HG03095 (cell line): Measurements from ENCODE around the gene IL17RD.

ENCODE experiments used
- ATAC-seq: cut with Tn5 transposase; IDR thresholded peaks from one replicate; pipeline ENCODE4 v1.9.1; 2021; ENCODE audit warnings: moderate library complexity; ENCODE audit not compliant: unreplicated experiment

IL17RD gene

DNA sequence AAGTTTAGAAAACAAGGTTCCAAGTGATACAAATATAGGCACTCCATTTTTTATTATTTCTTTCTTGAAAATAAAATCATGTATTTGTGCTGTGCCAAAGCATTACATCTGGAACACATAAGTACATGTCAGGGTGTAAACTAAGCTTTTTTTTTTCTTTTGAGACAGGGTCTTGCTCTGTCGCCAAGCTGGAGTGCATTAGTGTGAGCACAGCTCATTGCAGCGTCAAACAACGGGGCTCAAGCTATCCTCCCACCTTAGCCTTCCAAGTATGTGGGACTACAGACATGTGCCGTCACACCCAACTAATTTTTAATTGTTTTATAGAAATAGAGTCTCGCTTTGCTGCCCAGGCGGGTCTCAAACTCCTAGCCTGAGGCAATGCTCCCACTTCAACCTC lies 95.7 kb downstream of the IL17RD start:
- no peak for ATAC-seq

DNA sequence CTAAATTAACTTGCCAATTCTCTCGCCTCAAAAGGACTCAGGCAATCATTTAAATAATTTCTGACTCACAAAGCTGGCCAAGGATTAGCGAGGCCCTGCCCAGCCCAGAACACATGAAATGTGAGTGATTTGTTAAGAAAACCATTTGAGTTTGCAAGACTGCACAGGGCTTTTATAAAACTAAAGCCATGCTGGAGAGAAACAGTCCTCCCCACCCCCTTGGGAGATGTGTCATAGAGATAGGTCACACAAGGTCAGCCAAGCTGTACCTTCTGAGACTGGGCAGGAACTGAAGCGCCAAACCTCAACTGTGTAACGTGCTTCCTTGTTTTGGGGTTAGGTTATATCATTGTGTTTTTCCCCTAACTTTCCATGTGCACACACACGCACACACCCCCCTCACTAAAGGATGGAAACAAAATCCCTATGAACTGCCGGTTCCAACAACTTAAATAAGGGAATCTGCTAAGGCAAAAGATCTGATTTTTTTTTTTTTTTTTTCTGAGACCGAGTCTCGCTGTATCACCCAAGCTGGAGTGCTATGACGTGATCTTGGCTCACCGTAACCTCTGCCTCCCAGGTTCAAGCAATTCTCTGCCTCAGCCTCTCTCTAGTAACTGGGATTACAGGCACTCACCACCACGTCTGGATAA lies 96.6 kb downstream of the IL17RD start:
- peak; percentile 99 for ATAC-seq

DNA sequence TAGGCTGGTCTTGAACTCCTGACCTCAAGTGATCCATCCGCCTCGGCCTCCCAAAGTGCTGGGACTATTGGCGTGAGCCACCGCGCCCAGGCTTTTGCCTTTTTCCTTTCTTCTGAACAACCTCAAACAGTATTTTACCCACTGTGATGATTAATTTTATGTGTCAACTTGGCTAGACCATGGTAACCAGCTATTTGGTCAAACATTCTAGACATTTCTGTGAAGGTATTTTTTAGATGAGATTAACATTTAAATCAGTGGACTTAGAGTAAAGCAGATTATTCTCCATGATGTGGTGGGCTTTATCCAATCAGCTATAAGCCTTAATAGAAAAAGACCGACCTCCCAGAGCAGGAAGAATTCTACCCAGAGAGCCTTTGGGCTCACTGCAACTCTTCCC lies 98.7 kb downstream of the IL17RD start:
- no peak for ATAC-seq

DNA sequence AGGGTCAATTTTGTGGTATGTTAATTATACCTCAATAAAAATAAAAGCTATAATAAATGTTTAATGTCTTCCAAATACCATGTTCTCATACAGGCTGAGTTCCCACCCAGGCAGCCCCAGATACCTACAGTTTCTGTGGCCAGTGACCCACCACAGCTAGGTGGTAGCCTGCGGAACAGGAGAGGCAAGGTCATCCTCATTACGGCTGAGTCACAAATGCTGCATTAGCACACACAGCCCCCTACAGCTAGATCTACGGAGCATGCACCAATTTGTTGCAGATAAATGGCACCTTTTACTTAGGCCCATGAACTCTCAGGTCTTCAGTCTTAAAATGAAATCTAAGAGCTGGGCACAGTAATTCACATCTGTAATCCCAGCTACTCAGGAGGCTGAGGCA lies 99.6 kb downstream of the IL17RD start:
- no peak for ATAC-seq

DNA sequence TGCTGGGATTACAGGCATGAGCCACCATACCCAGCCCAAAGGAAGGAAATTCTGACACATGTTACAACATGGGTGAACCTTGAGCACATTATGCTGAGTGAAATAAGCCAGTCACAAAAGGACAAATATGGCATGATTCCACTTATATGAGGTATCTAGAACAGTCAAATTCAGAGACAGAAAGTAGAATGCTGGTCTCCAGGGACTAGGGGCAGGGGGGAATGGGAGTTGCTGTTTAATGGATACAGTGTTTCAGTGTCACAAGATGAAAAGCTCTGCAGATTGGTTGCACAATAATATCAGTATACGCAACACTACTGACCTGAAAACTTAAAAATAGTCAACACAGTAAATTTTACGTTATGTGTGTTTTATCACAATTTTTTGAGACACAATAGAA lies 100.6 kb downstream of the IL17RD start:
- no peak for ATAC-seq

DNA sequence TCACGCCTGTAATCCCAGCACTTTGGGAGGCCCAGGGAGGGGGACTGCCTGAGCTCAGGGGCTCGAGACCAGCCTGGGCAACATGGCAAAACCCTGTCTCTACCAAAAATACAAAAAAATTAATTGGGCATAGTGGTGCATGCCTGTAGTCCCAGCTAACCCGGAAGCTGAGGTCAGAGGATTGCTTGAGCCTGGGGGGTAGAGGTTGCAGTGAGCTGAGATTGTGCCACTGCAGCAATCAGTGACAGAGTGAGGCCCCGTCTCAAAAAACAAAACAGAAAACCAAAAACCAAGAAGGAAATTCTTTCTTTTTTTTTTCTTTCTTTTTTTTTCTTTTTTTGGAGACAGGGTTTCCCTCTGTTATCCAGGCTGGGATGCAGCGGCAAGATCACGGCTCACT lies 101.2 kb downstream of the IL17RD start:
- no peak for ATAC-seq

DNA sequence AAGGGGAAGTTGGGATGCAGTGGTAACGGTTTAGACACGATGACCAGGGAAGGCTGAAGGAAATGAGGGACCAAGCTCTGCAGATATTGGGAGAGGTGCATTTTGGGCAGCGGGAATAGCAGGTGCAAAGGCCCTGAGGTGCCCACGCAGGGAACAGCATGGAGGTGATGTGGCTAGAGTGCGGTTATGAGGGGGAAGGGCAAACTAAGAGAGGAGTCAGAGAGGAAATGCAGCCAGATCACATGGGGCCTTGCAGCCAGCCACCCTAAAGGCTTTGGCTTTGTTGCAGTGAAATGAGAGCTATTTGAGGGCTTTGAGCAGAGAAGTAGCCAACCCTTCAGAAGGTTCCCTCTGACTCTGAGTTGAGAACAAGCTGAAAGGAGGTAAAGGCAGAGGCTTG lies 102.1 kb downstream of the IL17RD start:
- ATAC-seq, result no peak

DNA sequence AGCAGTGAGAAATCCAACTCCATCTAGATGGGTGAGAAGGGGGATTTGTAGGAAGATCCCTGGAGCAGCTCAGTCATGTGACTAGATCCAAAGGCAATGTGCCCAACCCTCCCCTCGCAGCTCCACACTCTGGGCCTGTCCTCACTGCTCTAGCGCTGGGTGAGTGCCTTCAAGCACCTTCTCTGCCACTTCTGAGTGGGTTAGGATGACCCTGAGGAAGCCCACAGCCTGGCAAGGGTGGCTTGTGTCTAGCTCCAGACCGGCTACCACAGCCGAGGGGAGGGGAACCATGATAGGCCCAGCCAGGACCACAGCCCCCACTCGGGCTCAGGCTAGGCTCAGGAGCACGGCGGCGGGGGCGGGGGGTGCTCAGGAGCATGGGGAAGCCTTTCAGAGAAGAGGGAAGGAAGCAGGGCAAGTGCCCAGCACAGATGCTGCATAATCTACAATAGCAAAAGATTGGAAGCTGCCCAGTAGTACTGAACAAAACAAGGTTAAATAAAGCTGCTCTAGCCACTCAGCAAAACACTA lies 103.0 kb downstream of the IL17RD start:
- ATAC-seq, result no peak

DNA sequence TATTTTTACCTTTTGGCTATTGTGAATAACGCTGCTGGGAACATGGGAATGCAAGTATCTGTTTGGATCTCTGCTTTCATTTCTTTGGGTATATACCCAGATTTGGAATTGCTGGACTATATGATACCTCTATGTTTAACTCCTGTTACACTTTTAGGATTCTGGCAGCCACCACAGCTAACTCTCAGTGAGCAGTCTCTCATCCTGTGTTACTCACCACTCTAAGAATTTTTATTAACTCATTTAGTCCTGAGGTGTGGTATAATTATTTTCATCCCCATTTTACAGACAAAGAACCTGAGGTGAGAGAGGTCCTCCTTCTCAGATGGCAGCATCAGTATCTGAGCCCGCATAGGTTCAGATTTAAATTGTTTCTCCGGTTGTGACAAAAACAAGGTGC lies 103.6 kb downstream of the IL17RD start:
- ATAC-seq, result no peak

DNA sequence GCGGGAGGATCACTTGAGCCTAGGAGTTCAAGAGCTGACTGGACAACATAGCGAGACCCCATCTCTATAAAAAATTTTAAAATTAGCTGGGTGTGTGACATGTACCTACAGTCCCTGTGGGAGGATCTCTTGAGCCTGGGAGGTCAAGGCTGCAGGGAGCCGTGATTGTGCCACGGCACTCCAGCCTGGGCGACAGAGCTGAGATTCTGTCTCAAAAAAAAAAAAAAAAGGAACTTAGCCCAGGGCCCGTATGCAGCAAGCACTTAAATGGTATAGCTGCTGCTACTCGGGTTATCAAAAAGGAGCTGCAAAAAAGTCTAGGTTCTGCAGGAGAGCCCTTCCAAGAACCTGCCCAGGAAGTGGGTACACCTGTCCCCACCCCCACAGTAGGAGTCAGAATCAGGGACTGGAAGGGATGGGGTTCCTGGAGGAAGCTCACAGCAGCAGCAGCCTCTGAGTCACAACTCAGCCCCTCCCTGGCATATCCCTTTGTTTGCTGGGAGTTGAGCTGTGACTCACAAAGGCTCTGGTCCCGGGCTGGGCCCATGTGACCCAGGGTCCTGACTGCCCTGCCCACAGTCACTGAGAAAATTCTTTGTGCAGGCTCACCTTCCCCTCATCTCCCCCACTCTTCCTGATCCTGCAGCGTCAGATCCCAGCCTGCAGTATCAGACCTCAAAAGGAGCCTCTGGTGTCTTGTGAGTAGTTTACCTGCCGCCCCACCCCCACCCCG lies 104.9 kb downstream of the IL17RD start, which contains the start of gene SPATA12:
TSS of gene SPATA12 (plus strand) at position 576 of the 733 bp plus-strand sequence. CDS start 13,031 bp downstream, outside the sequence.
- no peak for ATAC-seq

DNA sequence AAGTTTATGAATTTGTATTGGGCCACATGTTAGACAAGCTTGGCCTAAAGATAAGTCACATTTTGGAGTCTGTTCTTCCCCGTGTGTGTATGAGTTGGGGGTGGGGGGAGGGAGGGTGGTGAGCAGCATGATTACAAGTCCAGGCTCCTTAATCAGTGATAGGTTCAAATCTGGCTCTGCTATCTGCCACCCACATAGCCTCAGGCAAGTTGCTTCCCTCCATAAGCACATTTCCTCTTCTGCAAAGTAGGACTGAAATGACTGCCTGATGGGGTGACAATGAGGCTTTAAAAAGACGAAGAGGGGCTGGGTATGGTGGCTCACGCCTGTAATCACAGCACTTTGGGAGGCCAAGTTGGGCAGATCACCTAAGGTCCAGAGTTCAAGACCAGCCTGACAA lies 105.7 kb downstream of the IL17RD start:
- no peak for ATAC-seq

DNA sequence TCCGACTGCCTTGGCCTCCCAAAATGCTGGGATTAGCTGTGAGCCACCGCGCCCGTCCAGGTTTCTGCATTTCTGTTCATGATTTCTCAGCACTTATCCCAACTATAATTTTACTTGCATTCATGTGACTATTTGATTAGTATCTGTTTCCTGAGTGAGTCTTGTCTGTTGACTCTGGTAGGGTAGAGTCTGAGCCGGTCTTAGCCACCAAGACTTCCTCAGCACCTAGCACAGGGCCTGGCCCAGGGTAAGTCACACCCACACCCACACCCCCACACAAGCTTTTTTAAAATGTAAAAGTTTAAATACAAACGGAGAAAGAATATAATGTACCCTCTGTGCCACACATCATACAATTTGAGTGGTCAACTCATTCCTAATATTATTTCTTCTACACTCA lies 107.8 kb downstream of the IL17RD start:
- ATAC-seq, result no peak

DNA sequence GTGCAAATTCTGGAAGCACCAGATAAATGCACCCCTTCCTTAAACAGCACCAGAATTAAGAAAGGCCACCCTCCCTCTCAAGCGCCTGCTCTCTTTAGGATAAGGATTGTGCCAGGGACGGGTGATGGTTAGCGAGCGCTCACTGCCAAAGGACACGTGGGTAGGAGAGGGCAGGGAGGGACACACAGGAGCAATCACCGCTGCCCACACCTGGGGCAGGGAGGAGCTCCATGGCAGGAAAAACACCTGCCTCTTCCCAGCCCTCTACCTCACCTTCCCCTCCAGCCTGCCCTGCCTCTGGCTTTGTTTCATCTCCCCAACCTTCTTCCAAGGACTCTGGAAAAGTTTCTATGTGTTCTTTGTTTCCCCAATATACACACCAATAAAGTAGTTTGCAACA lies 112.0 kb downstream of the IL17RD start:
- ATAC-seq, result no peak

DNA sequence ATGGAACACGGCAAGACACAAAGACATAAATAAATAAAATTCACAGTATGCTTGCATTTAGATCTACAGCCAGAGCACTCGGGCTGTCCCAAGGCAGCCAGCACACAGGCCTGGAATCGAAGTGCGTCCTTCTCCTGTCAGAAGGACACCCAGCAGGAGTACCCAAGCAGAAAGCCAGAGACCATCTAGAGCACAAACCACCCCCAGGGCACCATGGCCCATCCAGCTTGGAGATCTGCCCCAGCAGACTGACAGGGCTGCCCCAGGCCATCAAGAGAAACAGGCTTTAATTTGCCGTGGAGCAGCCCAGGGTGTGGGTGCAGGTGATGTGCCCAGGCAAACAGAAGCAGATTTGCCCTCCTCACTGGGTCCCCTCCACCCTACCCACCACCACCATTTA lies 112.5 kb downstream of the IL17RD start:
- ATAC-seq, result no peak

DNA sequence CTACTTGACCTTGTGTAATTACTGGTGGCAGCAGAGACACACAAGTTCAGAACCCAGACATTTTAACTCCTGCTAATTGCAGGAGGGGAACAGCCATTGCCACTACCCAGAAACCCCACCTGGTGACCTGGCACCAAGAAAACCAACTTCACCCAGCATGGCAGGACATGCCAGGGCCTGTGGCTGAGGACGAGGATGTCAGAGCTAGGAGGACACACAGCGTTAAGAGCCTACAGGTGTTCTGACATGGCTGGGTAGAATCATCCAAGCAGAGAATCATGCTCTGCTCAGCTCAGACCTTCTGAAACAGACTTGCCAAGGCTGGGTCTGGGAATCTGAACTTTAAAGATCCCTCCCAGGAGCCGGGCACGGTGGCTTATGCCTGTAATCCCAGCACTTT lies 116.4 kb downstream of the IL17RD start:
- ATAC-seq, result no peak

DNA sequence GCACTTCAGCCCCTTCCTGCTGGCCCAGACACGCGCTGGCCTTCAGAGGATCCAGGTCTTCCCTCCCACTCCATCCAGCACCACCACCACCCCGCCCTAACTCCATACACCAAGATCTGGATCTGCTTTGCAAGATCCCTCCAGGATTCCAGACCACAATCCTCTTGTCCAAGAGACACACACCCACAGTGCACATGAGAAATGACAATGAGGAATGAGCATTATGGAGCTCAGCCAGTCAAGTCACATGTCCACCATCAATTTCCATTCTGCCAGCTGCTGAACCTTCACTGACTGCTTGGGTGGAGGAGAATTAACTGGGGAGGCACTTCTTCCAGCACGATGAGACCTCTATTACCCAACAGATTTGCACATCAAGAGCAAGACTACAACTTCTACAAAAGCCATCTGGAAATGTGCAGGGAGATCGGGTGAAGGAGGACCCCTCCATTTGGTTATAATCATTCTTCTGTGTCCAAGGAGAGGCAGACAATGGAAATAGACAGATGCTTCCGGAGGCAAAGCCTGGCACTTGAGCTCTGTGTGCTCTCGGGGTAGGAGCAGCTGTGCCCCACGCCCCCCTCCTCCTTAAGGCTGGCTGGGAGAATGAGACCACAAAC lies 117.0 kb downstream of the IL17RD start:
- ATAC-seq, result no peak

DNA sequence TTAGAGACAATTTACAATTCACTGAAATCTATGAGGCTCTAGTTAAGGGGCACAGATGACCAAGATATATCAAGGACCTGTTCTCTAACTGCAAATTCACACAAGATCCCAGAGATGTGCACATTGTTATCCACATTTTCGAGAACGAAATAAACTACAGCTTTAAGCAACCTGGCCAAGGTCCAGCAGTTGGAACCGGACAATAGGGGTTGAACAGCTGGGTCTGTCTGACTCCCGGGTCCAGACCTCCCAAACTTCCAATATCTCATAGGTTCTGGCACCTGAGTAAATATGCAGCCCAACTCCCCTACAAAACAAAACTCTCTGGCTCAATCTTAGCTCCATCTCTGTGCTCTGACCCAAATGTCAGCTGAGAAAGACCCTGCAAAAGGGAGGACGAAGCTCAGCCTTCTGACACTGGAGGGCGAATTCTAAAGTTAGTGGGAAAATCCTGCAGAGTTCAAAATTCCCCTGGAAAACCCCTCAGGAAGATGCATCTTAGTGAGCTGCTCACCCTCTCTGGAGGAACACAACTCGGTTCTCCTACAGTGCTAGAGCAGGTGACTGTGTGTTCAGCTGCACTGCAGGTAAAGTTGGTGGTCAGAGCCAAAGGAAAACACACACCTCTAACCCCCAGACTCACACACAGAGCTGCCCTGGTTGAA lies 118.9 kb downstream of the IL17RD start:
- ATAC-seq, result no peak

DNA sequence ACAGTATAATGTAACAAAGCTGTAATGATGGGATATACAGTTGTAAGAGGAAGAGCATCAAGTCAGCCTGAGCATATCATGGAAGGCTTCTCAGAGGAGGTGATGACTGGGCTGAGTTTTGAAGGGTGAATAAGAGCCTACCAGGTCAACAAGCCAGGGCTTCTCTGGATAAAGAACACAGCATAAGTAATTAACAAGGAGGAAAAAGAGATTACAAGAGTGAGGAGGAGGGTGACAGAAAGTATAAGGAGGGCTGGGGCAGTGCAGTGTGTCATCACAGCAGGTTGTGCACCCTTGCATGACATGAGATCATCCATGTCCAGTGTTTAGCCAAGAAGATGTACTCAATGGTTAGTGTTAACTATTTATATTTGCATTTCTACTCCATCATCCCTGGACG lies 121.6 kb downstream of the IL17RD start:
- ATAC-seq, result no peak

DNA sequence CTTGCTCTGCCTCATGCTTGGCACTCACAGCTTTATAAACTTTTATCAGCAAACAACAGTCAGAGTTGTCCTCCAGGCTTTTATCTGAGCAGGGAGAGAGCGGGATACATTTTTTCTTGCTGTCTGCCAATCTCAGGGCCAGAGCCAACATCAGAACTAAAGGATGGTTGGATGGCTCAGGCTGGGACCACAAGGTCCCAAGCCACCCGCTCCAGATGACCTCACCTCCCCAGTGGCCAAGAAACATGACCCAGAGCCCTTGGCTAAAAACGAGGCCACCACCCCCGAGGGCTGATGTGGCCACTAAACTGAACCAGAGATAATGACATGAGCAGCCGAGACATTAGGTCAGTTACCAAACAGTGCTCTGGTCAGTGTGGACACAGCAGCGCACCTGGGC lies 123.5 kb downstream of the IL17RD start:
- no peak for ATAC-seq
